Measurements from ENCODE around the gene ANO6.
"Not testable (repeated sequence)": the region's sequence is repeated elsewhere in the genome, so short reads cannot be mapped to it uniquely, and the experiment has no call there.

ANO6 gene

DNA sequence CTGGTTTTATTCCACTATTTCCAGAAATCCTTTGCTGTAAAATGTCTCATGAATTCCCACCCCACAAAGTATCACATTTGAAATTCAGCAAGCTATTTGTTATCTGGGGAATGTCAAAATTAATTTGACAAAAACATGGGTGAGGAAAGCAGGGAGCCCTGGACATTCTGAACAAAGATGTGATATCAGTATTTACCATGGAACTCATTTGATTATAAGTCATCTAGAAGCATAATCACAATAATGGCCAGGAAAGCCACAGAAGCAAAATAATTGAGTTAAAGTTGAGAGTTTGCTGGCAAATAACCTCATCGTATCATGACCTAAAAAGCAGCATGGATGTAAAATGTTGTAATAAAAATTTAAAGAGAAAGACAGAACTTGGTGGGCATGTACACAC is 96.1 kb downstream of the ANO6 start:
- DNase-seq (ENCODE audit: low spot score): no peak

- DNase-seq (ENCODE audit: low spot score): no peak
Measured at GRCh38 chr12:45314770-45315169, 98.9 kb downstream of the ANO6 start.

GRCh38 chr12:45315462-45315861 is 99.6 kb downstream of the ANO6 start:
- no peak for DNase-seq (ENCODE audit: low spot score)

DNA sequence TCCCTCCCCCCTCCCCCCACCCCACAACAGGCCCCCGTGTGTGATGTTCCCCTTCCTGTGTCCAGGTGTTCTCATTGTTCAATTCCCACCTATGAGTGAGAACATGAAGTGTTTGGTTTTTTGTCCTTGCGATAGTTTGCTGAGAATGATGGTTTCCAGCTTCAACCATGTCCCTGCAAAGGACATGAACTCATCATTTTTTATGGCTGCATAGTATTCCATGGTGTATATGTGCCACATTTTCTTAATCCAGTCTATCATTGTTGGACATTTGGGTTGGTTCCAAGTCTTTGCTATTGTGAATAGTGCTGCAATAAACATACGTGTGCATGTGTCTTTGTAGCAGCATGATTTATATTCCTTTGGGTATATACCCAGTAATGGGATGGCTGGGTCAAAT is 101.4 kb downstream of the ANO6 start:
- DNase-seq (ENCODE audit: low spot score): not testable (repeated sequence)

- DNase-seq (ENCODE audit: low spot score): no peak
Measured at GRCh38 chr12:45322810-45323209, 106.9 kb downstream of the ANO6 start.

DNA sequence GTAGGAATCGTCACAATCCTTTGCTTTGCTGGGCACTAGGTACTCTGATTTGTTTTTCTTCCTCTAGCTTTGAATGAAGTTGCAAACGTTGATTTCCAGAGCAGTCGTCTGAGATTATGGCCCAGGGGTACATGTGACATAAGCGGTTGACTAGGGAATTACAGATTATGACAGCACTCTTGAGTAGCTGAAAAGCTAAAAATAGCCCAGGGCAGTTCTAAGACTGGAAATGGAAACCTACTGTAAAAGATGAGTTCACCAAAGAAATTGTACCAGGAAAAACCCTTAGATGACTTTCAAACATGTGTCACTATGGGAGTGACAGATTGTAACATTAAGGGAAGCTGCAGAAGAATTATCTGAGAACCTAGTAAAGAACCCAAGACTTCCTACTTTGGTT is 108.5 kb downstream of the ANO6 start:
- DNase-seq (ENCODE audit: low spot score): no peak

DNA sequence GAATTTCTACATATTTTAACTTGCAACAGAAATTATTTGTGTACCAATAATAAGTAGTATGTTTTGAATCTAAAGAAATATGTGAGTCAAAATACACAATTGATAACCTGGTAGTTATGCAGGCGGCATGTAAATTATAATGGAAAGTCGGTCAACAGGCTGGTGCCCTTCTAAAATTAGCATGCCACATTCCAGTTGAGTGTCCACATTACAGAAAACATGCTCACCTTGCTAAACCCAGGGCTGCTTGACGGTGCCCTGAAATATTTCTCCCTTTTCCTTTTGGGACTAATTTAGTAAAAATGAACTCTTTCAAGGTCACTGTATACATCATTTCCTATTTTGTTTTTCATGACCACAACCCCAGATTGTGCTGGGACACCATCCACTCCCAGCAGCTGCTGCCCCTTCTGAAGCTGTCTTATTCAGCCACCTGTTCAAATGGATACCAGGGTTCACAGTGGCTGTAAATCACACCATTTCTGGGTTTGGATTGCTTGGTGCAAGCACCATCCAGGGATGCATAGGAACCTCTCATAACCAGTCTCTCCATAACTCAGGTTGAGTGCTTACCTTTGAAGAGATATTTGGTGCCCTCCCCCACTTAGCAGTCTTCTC is 110.6 kb downstream of the ANO6 start:
- DNase-seq (ENCODE audit: low spot score): no peak

DNA sequence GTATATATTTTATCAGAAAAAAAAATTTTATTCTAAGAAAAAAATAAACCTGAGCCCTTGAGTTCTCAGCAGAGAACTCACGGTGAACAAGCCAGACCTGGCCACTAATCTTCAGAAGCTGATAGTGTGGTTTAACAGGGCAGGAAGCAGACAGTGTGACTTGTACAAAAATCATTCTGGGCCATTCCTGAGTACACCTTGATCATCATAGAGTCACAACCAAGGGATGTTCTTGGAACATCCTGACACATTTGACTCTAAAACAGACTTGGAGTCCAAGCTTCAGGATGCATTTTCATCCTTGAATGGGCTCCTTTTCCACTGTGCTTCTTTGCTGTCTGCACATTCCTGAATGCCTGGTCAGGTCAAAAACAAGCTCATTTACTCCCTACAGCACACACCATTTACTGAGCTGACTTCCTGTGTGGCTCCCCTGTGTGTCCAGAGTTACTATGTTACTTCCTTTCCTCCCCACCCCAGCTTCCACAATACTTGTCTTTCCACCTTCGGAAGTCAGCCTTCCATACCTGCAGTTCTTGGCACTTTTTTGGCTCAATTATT is 112.0 kb downstream of the ANO6 start:
- DNase-seq (ENCODE audit: low spot score): no peak

- DNase-seq (ENCODE audit: low spot score): no peak
Measured at GRCh38 chr12:45329238-45329637, 113.3 kb downstream of the ANO6 start.

DNA sequence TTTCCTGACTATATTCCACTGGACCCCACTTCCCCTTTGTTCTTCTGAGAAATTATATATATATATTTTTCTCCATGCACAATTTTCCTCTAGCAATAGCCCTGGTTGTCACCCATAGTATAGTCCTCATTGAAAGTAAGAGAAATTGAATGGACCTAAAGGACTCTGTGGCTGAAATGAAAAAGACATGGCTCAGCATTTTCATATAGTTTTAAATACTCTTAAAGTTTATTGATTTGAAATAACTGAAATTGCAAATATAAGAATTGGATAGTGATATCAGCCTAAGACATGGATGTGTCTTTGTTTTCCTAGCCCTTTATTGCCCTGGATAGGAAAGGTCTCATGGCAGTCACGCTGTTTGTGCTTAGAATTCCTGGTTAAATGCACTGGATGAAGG is 113.8 kb downstream of the ANO6 start:
- DNase-seq (ENCODE audit: low spot score): no peak

DNA sequence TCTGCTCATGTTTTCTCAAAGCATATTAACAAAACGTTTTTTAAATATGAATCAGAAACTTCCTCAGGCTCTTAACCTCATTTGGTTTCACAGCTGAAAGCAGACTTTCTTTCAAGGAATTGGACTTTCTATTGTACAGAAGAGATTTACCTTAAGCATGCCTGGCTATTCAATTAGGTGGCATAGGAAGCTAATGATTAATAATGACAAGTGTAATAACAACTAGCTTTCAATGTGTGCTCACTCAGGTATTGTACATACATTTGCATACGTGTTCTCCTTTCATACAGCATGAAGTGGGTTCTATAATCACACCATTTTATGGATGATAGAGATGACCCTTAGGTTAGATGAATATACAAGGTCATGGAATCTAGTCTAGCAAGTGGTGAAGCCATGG is 115.7 kb downstream of the ANO6 start:
- DNase-seq (ENCODE audit: low spot score): no peak

GRCh38 chr12:45334396-45334795 is 118.5 kb downstream of the ANO6 start:
- no peak for DNase-seq (ENCODE audit: low spot score)

DNA sequence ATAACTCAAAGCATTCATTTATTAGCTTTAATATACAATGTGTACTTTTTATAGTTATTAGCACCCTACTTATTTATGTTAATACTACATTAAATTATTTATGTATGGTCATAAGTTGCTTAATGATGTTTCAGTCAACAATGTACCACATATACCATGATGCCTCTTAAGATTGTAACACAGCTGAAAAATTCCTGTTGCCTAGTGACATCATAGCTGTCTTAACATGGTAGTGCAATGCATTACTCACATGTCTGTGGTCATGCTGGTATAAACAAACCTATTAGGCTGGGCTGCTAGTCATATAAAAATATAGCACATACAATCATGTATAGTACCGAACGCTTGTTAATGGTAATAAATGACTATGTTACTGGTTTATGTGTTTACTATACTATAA is 120.4 kb downstream of the ANO6 start:
- peak; percentile 36 for DNase-seq (ENCODE audit: low spot score)

DNA sequence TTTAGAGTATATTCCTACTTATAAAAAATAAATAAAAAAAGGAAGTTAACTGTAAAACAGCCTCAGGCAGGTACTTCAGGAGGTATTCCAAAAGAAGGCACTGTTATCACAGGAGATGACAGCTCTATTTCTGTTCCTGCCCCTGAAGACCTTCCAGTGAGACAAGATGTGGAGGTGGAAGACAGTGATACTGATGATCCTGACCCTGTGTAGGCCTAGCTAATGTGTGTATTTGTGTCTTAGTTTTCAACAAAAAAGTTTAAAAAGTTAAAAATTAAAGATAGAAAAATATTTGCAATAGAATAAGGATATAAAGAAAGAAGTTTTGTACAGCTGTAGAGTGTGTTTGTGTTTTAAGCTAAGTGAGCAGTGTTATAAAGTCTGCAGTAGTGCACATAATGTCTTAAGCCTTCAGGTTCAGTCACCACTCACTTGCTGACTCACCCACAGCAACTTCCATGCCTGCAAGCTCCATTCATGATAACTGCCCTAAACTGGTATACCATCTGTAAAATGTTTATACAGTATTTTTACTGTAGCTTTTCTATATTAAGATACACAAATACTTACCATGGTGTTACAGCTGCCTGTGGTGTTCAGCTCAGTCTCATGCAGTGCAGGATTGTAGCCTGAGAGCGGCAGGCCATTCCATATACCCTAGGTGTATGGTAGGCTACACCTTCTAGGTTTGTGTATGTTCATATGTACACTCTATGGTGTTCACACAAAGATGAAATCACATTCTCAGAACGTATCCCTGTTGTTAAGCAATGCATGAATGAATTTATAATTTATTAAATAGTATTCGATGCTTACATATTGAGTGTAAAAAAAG is 121.1 kb downstream of the ANO6 start:
- DNase-seq (ENCODE audit: low spot score): peak; percentile 36

DNA sequence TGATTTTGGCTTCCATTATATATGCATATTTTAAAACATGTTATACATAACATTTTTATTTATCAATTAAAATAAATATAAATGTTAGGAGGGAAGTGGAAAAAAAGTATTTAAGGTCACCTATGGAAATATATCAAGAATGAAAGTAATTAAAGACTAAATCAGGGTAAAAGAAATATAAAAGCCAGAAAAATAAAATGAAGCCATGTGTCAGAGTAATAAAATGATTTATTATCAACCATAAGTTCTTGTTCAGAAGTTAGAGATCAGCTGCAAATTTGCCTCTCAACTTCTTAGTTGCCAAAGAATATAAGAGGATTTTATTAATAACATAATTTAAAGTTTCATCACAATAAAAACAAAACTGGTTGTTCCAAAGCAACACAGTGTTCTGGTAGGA is 121.9 kb downstream of the ANO6 start:
- DNase-seq (ENCODE audit: low spot score): no peak

GRCh38 chr12:45338272-45338671 is 122.4 kb downstream of the ANO6 start:
- DNase-seq (ENCODE audit: low spot score): no peak

DNA sequence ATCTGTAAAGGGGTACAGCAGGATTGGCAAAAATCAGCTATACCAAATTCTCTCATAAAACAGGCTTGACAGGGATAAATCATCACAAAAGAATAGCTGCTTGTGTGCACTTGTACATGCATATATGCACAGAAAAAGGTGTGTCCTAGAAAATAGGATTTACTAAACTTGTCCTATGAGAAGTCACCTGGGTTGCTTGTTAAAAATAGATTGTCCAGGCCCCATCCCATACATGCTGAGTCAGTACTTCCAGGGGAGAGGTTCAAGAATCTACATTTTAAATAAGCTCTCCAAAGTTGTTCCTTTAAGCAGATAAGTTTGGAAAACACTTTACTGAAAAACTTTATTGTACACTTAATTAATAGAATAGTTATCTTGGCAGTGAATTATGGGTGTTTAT is 123.1 kb downstream of the ANO6 start:
- DNase-seq (ENCODE audit: low spot score): no peak

- no peak for DNase-seq (ENCODE audit: low spot score)
Measured at GRCh38 chr12:45342171-45342570, 126.3 kb downstream of the ANO6 start.

GRCh38 chr12:45342848-45343247 is 127.0 kb downstream of the ANO6 start:
- no peak for DNase-seq (ENCODE audit: low spot score)

DNA sequence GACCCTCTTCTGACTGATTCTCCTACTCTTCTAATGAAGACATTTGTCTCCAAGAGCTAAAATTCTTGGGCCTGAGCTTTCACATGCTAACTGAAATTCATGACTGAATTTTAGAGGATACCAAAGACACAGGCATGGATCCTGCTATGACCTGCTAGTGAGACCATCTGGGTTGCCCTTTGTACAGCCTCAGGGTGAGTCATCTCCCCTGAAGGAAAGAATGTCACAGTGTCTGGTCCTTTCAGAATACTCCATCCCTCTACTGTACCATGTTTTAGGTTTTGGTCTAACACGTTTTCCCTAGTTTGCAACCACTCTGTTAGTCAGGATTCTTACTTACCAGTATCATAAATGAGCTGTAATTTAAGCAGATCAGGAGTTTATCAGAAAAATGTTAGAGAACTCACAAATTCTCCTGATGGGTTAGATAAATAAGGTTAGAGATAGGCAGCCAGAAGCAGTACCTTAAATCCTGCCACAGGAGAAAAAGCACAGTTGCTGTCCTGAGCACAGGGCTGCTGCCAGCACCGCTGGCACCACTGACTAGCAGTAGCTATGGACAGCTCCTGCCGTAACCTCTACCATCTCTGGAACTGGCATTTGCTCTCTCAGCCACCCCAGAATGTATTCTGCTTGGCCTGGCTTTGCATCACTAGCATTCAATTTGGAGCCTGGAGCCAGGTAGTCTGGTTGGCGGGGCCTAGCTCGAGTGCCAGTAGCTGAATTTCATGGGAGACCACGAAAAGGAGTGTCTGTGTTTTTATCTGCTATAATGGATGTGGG is 127.6 kb downstream of the ANO6 start:
- no peak for DNase-seq (ENCODE audit: low spot score)

DNA sequence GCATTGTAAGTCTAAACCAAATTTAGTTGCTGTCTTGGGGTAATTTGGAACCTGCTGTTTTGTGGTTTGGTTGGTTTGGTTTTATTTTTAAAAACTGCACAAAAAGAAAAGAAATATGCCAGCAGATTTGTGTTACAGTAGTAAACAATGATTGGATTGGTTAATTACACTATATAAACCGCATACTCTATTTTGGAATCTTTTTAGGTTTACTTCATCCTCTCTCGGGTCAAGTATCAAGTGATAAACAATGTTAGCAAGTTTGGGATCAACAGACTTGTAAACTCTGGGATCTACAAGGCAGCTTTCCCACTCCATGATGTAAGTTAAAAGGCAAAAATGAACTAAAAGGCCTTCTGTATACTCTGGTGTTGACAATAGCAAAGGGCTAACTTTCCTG is 132.4 kb downstream of the ANO6 start:
- no peak for DNase-seq (ENCODE audit: low spot score)

GRCh38 chr12:45348986-45349385 is 133.1 kb downstream of the ANO6 start:
- DNase-seq (ENCODE audit: low spot score): no peak

DNA sequence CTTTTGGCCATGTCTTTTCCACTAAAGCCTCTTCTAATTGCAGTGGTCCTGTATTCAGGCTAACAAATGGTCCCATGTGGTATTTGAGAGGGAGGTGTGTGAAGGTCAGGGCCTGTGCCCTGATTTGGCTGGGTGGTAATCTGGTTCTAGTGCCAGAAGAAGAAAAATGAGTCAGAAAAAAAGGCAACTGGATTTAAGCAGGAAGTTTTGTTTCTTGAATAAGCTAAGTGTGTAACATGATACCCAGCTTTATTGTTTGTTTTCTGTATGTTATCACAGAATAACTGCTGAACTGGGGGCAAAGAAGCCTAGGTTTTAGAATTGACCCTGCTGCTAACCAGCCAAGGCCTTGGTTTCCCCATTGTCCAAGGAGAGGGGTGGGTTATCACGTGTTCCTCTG is 134.0 kb downstream of the ANO6 start:
- DNase-seq (ENCODE audit: low spot score): no peak
